ENCODE results near the gene SCG3.

DNA sequence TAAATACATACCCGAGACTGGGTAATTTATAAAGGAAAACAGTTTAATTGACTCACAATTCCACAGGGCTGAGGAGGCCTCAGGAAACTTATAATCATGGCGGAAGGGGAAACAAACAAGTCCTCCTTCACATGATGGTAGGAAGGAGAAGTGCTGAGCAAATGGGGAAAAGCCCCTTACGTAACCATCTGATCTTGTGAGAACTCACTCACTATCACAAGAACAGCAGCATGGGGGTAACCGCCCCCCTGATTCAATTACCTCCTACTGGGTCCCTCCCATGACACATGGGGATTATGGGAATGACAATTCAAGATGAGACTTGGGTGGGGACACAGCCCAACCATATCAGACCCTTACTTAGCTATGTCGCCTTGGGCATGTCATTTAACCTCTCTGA is 27.7 kb downstream of the SCG3 start:
- TF ChIP-seq, protein P1, sequence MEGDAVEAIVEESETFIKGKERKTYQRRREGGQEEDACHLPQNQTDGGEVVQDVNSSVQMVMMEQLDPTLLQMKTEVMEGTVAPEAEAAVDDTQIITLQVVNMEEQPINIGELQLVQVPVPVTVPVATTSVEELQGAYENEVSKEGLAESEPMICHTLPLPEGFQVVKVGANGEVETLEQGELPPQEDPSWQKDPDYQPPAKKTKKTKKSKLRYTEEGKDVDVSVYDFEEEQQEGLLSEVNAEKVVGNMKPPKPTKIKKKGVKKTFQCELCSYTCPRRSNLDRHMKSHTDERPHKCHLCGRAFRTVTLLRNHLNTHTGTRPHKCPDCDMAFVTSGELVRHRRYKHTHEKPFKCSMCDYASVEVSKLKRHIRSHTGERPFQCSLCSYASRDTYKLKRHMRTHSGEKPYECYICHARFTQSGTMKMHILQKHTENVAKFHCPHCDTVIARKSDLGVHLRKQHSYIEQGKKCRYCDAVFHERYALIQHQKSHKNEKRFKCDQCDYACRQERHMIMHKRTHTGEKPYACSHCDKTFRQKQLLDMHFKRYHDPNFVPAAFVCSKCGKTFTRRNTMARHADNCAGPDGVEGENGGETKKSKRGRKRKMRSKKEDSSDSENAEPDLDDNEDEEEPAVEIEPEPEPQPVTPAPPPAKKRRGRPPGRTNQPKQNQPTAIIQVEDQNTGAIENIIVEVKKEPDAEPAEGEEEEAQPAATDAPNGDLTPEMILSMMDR (IDR thresholded peaks at IDR 0.05), result no peak
- TF ChIP-seq POLR2AphosphoS5 (IDR thresholded peaks at IDR 0.05) (no peak), POLR2A (IDR thresholded peaks at IDR 0.05) (no peak)
